Right atrium auricular region (tissue), 2 donors: ENCODE data around the gene FKBP10. TPM values are rescaled to one million over a fixed set of nuclear protein-coding genes. Genes with fewer than 3 reads are reported as not detected.

Experiments
- DNase-seq: peaks from one replicate; pipeline ENCODE4 v3.0.0-alpha.2; 2019; ENCODE audit warnings: low spot score
- H3K27ac ChIP-seq, 2 donors: fragments of 200-600 bp; sonication (generic); 1 replicate in 1 of 2; 2 replicates in 1 of 2; pipeline ENCODE4 v1.5.1; 2016 to 2019
- H3K27me3 ChIP-seq, 2 donors: fragments of 200-600 bp; sonication (generic); one replicate each; pipeline versions ENCODE4 v1.5.1 to v1.6.0; 2017 to 2019
- H3K36me3 ChIP-seq: fragments of 200-600 bp; sonication (generic); one replicate; pipeline ENCODE4 v1.5.1; 2016
- H3K4me1 ChIP-seq, 2 donors: fragments of 200-600 bp; sonication (generic); one replicate each; pipeline versions ENCODE4 v1.5.1 to v1.6.0; 2017 to 2019
- H3K4me3 ChIP-seq, 2 donors: fragments of 200-600 bp; sonication (generic); 1 replicate in 1 of 2; 2 replicates in 1 of 2; pipeline ENCODE4 v1.5.1; 2017 to 2019; ENCODE audit warnings: mild to moderate bottlenecking in 1 of 2, moderate library complexity in 1 of 2
- H3K9me3 ChIP-seq, 2 donors: fragments of 200-600 bp; sonication (generic); one replicate each; pipeline ENCODE4 v1.5.1; 2019
- total RNA-seq, 2 donors: library from RNA; depleted of rRNA; stranded (reverse); fragments of >200 nt; gene quantifications; one replicate each; pipeline ENCODE4 v1.1.0, GENCODE V29; 2016
- TF ChIP-seq, protein P1 (sequence below), 2 donors: fragments of 200-600 bp; sonication (generic); IDR thresholded peaks; one replicate each; pipeline ENCODE4 v1.5.1; 2019; ENCODE audit warnings: antibody characterized with exemption in 2 of 2

FKBP10 gene
- total RNA-seq, 2 donors from 2014 or later = 24.7 to 35.1 TPM

- TF ChIP-seq, protein P1, sequence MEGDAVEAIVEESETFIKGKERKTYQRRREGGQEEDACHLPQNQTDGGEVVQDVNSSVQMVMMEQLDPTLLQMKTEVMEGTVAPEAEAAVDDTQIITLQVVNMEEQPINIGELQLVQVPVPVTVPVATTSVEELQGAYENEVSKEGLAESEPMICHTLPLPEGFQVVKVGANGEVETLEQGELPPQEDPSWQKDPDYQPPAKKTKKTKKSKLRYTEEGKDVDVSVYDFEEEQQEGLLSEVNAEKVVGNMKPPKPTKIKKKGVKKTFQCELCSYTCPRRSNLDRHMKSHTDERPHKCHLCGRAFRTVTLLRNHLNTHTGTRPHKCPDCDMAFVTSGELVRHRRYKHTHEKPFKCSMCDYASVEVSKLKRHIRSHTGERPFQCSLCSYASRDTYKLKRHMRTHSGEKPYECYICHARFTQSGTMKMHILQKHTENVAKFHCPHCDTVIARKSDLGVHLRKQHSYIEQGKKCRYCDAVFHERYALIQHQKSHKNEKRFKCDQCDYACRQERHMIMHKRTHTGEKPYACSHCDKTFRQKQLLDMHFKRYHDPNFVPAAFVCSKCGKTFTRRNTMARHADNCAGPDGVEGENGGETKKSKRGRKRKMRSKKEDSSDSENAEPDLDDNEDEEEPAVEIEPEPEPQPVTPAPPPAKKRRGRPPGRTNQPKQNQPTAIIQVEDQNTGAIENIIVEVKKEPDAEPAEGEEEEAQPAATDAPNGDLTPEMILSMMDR (IDR thresholded peaks at IDR 0.05) = no peak
- no peak overlapping the region for H3K4me3 ChIP-seq
- no peaks in the 10 kb centered on the region for H3K9me3 ChIP-seq
- no peaks in the 10 kb centered on the region for H3K27me3 ChIP-seq
- no peaks in the 10 kb centered on the region for H3K36me3 ChIP-seq
- no peak for DNase-seq
- H3K27ac ChIP-seq = no peak overlapping the region
- H3K4me1 ChIP-seq = peaks cover 0 to 10% of the 10 kb centered on the region in 2 donors
Measured at GRCh38 chr17:41818024-41818423, 5.2 kb downstream of the FKBP10 start.

- Histone ChIP-seq H3K9me3 (no peaks in the 10 kb centered on the region), H3K27me3 (no peaks in the 10 kb centered on the region), H3K27ac (no peak overlapping the region), H3K4me1 (no peaks in the 10 kb centered on the region), H3K36me3 (peaks cover 19% of the 10 kb centered on the region), H3K4me3 (no peak overlapping the region)
- DNase-seq = no peak
- TF ChIP-seq, protein P1 (IDR thresholded peaks at IDR 0.05) = no peak
Measured at GRCh38 chr17:41821776-41822175, 9.0 kb downstream of the FKBP10 start.

DNA sequence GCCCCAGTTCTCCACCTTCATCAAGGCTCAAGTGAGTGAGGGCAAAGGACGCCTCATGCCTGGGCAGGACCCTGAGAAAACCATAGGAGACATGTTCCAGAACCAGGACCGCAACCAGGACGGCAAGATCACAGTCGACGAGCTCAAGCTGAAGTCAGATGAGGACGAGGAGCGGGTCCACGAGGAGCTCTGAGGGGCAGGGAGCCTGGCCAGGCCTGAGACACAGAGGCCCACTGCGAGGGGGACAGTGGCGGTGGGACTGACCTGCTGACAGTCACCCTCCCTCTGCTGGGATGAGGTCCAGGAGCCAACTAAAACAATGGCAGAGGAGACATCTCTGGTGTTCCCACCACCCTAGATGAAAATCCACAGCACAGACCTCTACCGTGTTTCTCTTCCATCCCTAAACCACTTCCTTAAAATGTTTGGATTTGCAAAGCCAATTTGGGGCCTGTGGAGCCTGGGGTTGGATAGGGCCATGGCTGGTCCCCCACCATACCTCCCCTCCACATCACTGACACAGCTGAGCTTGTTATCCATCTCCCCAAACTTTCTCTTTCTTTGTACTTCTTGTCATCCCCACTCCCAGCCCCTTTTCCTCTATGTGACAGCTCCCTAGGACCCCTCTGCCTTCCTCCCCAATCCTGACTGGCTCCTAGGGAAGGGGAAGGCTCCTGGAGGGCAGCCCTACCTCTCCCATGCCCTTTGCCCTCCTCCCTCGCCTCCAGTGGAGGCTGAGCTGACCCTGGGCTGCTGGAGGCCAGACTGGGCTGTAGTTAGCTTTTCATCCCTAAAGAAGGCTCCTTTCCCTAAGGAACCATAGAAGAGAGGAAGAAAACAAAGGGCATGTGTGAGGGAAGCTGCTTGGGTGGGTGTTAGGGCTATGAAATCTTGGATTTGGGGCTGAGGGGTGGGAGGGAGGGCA is 9.7 kb downstream of the FKBP10 start:
- Histone ChIP-seq H3K4me3 (no peak overlapping the region), H3K27ac (no peak overlapping the region), H3K4me1 (no peaks in the 10 kb centered on the region), H3K36me3 (peaks cover 23% of the 10 kb centered on the region), H3K9me3 (no peaks in the 10 kb centered on the region), H3K27me3 (no peaks in the 10 kb centered on the region)
- no peak for DNase-seq
- TF ChIP-seq, protein P1 (IDR thresholded peaks at IDR 0.05) = no peak

GRCh38 chr17:41823141-41823524 is 10.3 kb downstream of the FKBP10 start:
- Histone ChIP-seq H3K4me3 (no peak overlapping the region), H3K4me1 (no peaks in the 10 kb centered on the region), H3K27ac (no peak overlapping the region), H3K27me3 (no peaks in the 10 kb centered on the region), H3K9me3 (no peaks in the 10 kb centered on the region), H3K36me3 (peaks cover 30% of the 10 kb centered on the region)
- DNase-seq = no peak
- TF ChIP-seq, protein P1 (IDR thresholded peaks at IDR 0.05) = no peak

DNA sequence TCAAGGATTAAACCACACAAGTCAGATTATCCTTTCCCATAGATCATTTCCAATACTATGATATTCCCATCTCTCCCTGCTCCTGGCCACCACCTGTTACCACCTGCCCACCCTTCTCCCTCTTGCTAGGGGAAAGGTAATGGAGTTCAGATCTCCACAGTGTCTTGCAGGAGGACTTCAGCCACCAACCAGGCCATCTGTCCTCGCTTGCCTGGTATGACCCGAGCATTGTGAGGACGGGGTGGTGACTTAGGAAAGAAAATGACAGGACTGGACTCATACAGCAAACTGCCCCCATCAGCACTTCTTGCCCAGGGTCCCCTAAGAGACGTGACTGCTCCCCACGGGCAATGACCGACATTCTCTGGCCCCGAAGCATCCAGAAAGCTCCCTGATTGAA is 10.8 kb downstream of the FKBP10 start:
- H3K4me3 ChIP-seq = no peak overlapping the region
- no peaks in the 10 kb centered on the region for H3K4me1 ChIP-seq
- no peaks in the 10 kb centered on the region for H3K27me3 ChIP-seq
- DNase-seq = no peak
- TF ChIP-seq, protein P1 (IDR thresholded peaks at IDR 0.05) = no peak
- H3K9me3 ChIP-seq = no peaks in the 10 kb centered on the region
- peaks cover 31% of the 10 kb centered on the region for H3K36me3 ChIP-seq
- H3K27ac ChIP-seq = no peak overlapping the region
